NB4 (cell line): ENCODE results near the gene C1QBP.

ENCODE experiments used
- DNase-seq: peaks from one replicate; pipeline ENCODE4 v3.0.0; 2010; ENCODE audit warnings: low read depth
- H3K4me3 ChIP-seq: one replicate; pipeline ENCODE4 v1.5.1; 2011; ENCODE audit warnings: mild to moderate bottlenecking, low read depth, low read length, moderate library complexity
- MAX ChIP-seq: IDR thresholded peaks from 2 replicates; pipeline ENCODE4 v1.6.1; 2011; ENCODE audit warnings: low read depth, low read length
- MYC ChIP-seq: IDR thresholded peaks from 2 replicates; pipeline ENCODE4 v1.6.1; 2011; ENCODE audit warnings: low read depth, low read length
- POLR2A ChIP-seq: IDR thresholded peaks from 2 replicates; pipeline ENCODE4 v1.6.1; 2011; ENCODE audit warnings: mild to moderate bottlenecking; ENCODE audit not compliant: insufficient read length; ENCODE audit errors: extremely low read depth
- TF ChIP-seq, protein P1 (sequence below): IDR thresholded peaks from one replicate; pipeline ENCODE4 v1.5.1; 2012; ENCODE audit warnings: low read depth, low read length

Gene C1QBP

DNA sequence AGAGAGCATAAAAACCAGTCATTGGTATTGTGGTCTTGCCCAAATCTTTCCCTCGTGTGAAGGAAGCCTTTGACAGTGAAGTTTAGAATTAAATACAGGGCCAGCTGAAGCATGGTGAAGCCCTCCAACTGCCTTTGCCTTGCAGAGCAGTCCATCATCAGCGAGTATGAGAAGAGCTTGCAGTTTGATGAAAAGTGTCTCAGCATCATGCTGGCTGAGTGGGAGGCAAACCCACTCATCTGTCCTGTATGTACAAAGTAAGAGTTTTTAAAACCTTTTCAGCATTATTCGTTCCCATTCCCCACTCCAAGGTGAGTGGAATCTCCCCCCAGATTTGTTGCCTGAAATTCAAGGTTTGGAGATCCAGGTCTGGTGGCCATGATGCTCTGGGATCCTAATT lies 13.1 kb downstream of the C1QBP start:
- TF ChIP-seq POLR2A (no peak), MYC (no peak), MAX (no peak)
- TF ChIP-seq, protein P1, sequence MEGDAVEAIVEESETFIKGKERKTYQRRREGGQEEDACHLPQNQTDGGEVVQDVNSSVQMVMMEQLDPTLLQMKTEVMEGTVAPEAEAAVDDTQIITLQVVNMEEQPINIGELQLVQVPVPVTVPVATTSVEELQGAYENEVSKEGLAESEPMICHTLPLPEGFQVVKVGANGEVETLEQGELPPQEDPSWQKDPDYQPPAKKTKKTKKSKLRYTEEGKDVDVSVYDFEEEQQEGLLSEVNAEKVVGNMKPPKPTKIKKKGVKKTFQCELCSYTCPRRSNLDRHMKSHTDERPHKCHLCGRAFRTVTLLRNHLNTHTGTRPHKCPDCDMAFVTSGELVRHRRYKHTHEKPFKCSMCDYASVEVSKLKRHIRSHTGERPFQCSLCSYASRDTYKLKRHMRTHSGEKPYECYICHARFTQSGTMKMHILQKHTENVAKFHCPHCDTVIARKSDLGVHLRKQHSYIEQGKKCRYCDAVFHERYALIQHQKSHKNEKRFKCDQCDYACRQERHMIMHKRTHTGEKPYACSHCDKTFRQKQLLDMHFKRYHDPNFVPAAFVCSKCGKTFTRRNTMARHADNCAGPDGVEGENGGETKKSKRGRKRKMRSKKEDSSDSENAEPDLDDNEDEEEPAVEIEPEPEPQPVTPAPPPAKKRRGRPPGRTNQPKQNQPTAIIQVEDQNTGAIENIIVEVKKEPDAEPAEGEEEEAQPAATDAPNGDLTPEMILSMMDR = no peak
- no peak for DNase-seq
- no peak overlapping the region for H3K4me3 ChIP-seq

DNA sequence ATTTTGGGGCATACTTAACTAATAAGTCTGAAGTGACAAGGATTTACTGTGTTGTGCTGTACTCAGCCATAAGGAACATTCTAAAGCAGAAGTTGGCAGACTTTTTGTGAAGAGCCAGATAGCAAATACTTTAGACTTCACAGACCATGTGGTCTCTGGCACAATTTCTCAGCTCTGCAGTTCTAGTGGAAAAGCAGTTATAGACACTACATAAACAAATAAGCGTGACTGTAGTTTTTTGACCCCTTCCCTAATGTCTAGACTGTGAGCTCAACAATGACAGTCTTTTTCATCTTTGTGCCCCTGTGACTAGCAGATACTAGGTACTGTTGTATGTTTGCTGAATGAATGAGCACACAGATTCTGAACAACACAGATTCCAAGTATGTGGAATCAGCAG lies 14.0 kb downstream of the C1QBP start:
- DNase-seq = no peak
- H3K4me3 ChIP-seq = no peak overlapping the region
- TF ChIP-seq, protein P1 = no peak
- TF ChIP-seq POLR2A (no peak), MYC (no peak), MAX (no peak)

- DNase-seq = no peak
- TF ChIP-seq MAX (no peak), MYC (no peak), POLR2A (no peak)
- TF ChIP-seq, protein P1 = no peak
- no peak overlapping the region for H3K4me3 ChIP-seq
These were observed 16.4 kb downstream of the C1QBP start for GRCh38 chr17:5422505-5422904.

GRCh38 chr17:5419959-5420653 lies 18.8 kb downstream of the C1QBP start, which contains the start of gene RPAIN:
Gene RPAIN (plus strand): TSS chr17:5420182. CDS start chr17:5420211, 29 bp downstream.
- H3K4me3 ChIP-seq = peak within 1 kb of the TSS; percentile 93
- peak; percentile 90 for DNase-seq
- TF ChIP-seq MYC (peak; percentile 70), MAX (peak; percentile 61), POLR2A (peak; percentile 74)
- TF ChIP-seq, protein P1 = no peak

DNA sequence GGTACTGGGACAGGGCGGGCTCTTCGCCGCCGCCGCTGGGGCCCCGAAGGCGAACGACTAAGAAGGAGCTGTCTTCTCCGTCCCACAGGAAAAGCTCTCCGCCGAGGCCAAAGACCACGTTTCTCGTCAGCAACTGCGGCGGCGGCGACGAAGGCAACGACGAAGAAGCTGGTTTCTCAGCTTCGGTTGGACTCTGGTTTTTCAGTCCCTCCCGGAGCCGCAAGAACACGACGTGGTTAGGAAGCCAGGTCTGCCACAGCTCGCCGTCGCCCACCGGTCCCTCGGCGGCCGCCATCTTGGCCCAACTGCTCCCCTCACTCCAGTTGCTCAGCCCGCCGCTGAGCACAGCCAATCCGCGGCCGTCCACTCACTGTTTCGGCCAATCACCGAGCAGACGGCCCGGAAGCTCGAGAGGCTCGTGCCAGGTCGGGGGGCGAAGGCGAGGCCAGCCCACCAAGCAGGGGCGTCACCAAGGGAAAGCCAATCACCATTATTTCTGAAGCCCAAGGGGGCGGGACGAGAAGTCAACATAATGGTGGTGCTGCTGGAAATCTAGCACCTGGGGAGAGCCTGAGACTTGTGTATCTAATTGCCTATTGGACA lies 19.5 kb downstream of the C1QBP start, which contains the start of gene NUP88:
Gene NUP88, minus strand, starts transcription at position 307 of the 603 bp plus-strand sequence. Its CDS starts 12 bp downstream, at position 295.
- peak; percentile 51; the same call in 1 of the 2 replicates for TF ChIP-seq MAX
- TF ChIP-seq, protein P1 = no peak
- TF ChIP-seq POLR2A = peak; percentile 82
- peak; percentile 77; the same call in 1 of the 2 replicates for TF ChIP-seq MYC
- DNase-seq = peak; percentile 96
- peak within 1 kb of the TSS; percentile 93 for H3K4me3 ChIP-seq
